GM21529 (cell line): Measurements from ENCODE around the gene PSMG4.

Experiments used
- ATAC-seq: cut with Tn5 transposase; IDR thresholded peaks from one replicate; pipeline ENCODE4 v1.9.1; 2021; ENCODE audit not compliant: unreplicated experiment

PSMG4 gene

DNA sequence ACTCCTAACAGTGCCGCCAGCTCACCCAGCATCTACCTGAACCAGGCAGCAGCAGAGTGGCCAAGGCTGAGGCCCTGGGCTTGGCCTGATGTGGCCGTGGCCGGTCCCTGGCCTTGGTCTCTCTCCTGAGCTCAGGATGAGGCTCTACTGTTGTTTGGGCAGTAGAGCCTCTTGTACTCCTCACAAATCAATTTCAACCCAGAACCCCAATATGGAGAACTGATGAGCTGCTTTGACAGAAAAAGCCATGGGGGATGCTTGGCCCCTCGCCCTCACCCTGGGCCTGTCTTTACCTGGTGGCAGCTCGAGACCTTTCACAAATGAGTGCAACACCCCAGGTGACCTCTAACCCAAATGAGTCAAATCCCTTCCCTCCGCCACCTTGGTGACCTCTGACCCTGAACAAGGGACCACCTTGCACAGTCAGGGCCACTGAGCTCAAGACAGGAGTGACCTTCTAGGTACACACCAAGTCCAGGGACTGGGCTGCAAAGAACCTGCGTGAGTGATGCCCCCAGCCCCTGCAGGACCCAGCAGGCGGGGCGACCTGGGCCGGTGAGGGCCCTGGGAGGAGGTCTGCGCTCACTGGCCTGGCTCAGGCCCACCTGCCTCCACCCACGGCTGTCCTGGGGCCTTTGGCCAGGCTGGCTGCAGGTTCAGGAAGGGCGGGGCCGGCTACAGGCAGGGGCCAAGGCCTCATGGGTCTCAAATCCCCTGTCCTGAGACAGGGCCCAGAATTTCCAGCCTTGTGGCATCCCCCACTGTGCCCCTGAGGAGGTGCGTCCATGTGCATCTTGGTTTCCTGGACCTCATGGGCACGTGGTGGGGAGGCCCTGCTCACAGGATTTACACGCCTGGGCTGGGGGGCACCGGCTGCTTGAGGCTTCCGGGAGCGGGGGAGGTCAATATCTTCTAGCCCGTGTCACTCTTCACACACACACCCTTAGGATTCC is 30.2 kb downstream of the PSMG4 start:
- ATAC-seq: no peak

DNA sequence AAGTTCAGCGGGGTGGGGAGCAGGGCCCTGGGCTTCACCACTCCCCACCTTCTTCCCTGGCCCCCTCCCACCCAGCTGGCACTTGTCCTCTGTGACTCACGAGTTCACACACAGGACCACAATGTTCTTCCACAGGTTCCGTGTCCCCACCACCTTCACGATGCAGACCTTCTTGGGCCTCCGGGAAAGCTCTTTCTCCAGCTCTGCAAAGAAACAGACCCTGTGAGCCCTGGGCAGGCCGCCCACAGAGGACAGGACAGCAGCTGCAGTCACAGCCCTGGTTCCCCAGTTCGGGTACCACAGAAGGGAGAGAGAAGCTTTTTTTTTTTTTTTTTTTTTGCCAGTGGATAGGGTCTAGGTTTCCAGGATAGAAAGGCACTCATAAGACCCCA is 30.9 kb downstream of the PSMG4 start:
- ATAC-seq: no peak

DNA sequence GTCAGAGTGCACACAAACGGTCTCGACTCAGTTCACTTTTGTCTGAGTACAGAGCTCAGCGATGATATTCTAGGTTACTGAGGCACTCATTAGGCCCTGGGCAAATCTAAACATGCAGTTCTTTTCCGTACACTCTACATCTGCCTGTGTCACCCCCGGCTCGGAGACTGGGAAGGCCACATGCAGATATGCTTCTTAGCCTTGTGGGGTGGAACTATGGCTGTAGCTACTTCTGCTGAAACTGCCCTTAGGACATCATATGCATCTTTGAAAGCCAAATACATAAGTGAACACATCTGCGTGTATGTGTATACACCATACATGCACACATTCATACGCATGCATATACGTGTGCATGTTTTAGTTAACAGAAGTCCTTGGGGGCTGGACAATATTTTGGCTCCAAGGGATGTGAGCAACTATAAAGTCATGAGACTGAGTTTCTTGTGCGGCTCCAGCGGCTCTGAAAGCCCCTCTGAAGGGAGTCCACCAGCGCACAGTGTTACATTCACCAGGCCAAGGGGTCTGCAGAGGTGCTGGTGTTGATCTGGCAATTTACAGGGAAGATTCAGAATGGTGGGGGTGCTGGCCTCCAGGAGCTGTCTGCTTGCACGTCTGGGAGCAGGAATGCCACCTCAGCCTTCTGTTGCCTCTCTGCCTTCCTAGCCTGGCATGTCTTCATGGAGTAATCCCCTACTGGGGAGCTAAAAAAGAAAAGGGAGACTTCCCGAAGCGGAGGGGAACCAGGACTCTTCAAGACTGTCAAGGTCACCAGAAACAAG is 31.6 kb downstream of the PSMG4 start:
- ATAC-seq: no peak

DNA sequence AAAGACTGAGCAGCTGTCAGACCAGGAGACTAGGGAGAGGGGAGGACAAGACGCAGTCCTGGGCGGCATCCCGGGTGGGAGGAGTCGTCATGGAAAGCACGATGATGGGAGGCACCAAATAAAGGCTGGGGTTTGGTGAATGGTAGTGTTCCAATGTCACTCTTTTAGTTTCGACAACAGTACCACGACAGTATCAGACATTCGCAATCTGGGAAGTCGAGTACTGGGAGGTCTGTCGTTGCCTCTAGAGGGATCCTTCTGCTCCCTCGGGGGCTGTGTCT is 32.1 kb downstream of the PSMG4 start:
- ATAC-seq: no peak

DNA sequence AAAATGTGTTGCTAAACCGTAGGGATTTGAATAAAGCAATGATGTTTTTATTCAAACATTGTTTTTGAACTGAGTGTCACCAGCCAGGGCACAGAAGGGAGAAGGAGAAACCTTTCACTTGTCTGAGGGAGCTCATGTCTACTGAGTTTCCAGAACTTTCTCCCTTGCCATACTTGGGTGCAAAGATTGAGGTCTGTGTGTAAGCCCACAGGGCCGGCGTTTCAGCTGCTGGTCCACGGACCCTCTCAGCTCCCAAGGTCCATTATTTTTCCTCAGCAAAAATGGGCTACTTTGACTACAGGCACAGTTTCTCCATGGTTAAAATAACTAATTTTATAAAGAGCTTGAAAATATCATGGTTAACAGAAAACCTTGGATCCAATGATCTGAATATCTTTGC is 32.6 kb downstream of the PSMG4 start:
- no peak for ATAC-seq

DNA sequence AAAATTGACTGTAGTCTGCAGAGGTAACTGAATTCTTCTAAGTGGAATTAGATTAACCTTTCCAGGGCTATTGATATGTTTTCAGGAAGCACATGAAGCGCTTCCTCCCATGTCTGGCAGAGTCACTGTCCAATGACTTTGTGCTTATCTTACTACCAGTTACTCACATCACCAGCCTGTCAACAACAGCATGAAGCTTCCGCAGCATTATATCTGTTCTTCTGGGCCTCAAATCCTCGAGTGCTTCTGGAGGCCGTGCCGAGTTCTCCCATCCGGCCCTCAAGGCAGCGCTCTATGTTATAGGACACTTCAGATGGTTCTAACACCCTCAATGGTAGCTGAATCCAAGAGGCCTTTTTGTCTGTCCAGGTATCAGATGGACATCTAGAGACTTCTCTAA is 33.2 kb downstream of the PSMG4 start:
- ATAC-seq: no peak

DNA sequence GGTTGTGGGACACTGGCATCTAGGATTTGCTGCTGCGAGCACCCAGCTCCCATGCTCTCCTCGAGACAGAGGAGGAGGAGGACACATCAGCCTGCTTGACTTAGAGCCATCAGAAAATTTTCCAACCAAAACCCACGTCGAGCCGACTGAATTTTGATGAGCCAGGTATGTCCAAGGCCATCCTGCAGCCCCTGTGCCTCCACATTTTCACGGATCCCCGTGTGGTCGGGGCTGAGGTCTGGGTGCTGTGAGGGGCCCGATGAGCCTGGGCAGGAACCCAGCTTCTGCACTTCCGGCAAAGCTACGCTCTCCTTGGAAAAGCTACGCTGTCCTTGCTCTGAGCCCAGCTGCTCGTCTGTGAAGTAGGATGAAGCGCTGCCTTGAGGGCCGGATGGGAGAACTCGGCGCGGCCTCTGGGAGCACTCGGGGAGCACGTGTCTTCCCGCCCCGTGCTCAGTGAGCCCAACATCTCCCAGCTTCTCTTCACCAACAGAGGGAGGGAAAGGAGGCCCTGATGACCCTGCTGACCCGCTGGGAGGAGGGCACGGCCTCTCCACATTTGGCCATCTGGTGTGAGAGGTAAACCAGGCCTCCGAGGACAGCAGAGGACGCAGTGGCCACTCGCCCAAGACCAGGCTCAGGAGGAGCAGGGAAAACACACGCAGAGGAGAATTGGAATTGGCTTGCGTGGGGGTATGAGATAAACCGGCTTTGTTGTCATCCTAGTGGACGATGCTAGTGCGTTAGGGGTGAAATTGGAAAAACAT is 33.9 kb downstream of the PSMG4 start:
- ATAC-seq: no peak

DNA sequence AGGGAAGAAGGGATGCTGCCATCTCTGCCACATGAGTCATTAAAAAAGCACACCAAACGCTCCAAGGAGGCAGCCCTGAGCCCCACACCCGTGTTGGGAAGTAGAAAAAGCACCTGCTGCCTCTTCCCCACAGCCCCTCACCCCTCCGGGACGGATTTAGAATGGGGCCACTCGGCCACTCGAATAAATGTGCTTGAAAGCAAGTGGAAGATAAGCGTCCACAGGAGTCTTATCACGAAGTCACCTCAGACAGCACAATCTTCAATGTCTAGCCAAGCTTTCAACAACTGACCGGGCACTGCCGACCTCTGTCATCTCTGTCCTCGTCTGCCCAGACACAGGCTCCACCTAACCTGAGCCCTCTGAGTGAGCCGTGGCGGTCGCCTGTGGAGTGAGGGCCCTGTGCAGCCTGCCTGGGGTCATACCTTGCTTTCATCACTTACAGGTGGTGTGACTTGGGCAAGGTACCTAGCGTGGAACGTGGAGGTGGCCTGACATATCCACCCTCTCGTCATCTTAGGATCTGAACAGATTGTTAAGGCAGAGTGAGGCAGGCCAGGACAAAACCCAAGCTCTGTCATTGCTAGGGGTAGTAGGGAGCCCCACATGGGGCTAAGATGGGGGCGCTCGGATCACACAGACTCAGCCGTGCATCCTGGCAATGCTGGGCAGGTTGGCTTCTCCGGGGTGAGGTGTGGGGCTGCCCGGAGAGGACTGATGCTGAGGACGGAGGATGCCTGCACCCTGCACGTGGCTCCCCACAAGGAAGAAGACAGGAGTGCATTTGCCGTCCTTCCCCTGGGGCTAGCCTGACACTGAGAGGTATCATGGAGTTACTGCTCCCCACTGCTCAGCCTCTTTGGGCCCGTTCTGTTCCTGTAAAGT is 34.8 kb downstream of the PSMG4 start:
- ATAC-seq: no peak

DNA sequence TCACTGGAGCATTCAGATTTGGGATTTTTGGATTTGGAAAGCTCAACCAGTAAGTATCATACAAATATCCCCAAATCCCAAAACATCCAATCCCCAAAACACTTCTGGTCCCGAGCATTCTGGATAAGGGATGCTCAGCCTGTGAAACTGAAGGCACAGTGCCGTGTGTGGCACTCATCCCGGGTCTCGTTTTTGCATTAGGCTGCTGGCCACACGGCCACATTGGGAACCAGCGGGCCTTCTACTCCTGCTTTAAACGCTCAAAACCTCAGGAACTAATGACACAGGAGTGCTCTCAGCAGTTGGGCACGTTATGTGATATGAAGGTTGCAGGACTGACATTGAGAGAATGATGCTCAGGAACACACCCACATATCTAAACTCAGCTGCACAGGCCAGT is 35.6 kb downstream of the PSMG4 start:
- no peak for ATAC-seq

DNA sequence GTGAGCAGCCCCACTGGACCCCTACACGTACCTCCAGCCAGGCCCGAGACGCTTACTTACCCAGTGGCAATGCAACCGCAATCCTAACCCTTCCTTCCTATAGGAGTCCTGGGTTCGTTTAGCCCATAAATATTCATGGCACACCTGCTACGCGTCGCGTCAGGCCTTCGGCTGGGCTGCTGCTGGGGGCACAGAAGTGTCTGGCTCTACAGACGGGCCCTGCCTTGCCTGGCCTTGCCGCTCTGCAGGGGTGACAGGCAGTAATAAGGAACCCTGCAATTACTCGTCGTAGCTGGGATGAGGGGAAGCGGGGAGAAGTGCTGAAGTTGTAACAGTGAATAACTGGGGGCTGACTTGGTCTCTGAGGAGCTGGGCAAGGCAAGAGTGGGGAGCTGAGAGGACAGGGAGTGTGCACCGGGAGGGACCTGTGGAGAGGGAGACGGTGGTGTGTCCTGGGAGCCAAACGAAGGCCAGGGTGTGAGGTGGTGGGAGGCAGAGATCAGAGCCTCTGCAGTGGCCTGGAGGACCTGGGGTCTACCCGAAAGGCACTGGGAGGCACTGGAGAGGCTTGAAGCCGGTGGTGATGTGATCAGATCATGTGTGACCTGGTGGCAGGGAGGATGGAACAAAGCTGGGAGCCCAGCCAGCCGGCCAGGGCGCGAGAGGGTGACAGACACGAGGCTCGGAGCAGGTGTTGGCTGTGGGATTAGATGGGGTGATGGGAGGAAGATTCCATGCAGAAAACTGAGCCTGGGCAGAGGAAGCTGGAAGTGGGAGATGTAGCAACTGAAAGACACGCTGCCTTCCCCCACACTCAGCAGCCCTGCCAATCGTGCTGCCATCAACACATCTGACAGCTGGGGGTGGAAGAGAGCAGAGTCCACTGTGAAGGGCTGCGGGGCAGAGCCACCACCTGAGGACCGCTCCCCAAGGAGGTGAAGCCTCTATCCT is 36.4 kb downstream of the PSMG4 start:
- ATAC-seq: no peak

DNA sequence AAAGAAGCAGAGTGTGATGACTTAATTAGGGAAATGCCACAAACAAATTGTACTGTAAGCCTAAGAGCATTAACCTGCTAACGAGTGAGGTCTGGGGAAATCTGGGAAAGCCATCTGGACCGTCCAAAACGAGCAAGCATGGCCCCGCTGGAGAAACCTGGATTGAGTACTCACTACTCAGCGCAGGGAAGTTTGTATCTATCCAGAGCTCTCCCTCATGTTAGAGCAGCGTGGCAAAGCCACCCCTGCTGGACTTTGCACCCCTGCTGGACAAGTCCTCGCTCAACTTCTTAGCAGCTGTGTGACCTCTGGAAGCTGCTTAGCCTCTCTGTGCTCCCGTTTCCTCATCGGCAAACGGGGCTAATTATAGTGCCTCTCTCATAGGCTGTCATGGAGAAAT is 37.3 kb downstream of the PSMG4 start:
- no peak for ATAC-seq

DNA sequence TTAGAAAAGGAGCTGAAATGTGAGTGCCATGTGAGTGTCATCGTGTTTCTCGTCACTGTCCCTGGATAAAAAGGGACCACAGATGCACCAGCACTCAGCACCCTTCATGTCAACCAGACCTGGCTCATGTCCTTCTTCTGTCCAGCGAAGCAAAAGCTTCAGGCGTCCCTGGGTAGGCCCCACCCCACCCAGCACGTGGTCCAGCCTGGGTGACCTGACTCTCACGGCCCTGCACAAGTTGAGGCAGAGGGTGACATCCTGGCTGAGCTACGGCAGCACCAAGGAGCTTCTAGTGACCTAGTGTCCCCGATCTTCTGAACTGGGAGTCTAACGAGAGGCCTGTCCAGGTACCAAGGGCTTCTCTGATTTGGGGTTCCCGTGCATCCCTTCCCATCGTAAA is 37.8 kb downstream of the PSMG4 start:
- ATAC-seq: no peak

DNA sequence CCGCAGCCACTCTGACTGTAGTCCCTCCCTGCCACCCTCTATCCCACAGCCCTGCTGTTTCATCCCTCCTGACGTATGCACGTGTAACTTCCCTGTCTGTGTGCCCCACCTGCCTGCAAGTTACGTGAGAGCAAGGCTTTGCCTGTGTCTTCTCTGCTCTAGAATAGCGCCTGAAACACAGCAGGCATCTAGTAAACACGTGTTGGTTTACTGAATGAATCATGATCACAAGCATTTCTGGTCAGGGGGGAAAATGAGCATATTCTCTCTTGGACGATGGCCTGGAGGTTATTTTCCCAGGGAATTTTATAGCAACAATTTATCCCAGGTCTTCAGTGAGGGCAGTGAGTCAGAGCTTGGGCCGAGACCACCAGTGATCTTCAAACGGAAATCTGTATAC is 38.3 kb downstream of the PSMG4 start:
- no peak for ATAC-seq

DNA sequence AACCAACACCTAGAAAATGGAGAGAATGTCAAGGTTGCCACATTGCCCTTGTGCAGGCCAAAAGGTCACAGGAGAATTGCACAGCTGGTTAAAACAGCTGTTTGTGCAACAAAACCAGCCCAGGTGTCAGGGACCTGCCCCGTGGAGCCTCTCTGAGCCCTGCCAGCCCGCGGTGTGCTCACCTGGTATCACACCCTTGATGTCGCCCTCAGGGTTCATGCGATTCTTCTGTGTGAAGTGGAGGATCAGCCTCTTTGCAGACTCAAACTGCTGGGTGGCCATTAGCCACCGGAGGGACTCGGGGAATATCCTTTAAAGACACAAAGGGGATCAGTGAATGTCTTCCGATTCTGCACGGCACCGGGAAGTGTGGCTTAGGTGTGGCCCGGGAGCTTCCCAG is 39.2 kb downstream of the PSMG4 start:
- ATAC-seq: no peak

DNA sequence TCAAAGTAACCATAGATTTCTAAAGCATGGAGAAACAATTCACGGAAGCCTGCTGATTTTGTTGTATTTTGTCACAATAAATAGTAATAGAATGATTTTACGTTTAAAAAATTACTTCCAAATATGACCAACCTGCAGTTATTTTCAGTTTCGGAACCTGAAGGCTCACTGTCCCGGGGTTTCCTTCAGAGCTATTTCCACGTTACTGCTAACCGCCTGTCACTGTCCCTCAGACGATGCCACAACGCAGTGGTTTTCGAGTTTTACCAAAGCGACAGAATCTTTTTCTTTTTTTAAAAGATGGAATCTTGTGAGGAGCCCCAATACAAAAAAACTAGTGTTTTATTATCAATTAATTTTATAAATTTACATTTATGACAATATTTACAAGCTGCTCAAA is 40.5 kb downstream of the PSMG4 start:
- ATAC-seq: no peak

DNA sequence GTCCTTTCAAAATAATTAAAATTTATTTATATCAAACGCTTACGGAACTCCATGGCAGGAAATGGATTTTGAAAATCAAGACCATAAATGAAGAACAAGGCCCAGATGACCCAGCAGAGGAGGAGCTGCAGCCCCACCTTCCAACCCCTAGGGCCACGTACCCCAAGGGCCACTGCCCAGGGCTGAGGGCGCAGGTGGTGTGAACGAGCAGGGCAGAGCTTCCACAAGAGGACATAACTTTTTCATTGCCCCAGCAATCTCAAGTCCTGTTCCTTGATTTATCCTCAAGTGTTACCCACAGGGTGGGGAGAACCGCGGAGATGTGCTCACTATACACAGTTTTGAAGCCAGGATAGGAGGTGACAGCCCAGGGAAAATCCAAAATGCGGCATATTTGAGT is 42.8 kb downstream of the PSMG4 start:
- ATAC-seq: no peak

DNA sequence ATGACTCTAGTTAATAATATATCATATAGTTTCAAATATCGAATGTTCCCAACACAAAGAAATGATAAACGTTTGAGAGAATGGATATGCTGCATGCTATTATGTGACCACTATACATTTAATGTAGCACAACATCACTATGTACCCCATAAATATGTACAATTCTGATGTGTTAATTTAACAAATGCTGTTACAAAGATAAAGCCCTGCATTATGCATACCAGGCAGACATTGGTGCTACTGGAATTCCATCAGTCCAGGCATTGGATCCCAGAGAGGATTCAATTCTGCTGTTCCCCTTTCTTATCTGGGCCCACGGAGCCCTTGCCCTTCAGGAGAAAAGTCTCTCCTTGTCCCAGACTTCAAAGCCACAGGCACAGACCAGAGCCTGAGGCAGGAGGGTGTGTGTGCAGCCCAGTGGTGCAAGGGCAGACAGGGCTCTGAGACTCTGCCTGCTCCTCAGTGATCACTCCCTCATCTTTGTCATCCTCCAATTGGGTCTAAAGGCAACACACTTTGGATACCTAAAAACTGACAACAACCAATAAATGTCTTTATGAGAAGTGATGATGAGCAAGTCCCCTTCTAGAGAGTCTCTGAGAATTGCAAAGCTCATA is 45.2 kb downstream of the PSMG4 start:
- no peak for ATAC-seq

DNA sequence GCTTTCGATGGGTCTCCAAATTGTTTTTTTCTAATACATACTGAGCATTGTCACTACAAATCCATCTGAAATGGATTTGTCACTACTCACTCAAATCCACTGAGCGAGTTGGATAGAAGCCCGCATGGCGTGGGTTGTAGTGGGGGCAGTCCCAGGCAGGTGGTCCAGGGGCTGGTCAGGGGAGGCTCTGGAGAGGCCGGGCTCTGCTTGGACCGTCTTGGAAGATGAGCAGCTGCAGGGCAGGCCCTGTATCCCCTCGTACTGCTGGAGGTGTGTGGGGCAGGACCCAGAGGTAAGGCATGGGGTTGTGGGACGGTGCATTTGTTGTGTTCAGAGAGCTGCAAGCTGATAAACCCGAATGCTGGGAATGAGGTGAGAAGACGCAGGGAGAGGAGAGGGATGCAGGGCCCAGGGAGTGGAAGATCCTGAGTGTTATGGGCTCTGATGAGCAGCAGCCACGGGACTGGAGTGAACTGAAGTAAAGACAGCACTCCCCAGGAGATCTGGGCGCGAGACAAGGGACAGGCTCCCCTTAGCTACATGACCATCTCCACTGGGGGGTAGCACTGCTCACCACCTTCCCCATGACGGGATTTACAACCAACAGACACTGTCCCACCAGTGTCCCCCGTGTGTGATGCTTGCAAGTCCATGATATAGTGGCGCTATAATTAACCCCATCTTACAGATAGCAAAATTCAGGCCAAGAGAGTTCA is 45.9 kb downstream of the PSMG4 start:
- no peak for ATAC-seq

DNA sequence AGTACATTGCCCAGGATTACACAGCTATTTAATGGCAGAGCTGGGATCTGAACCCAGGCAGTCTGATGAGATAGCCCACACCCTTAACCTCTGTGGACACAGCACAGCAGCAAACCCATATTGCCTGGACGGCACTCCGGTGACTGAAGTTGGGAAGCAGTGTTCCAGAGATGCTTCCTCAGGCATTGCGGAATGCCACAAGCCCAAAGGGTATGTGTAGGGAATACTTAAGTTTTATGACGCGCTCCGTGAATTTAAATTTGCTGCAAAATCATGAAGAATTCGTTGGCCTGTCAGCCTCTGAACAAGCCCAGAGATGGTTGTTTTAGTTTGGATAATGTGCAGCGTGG is 46.4 kb downstream of the PSMG4 start:
- no peak for ATAC-seq
